Placental pericyte (primary cell): Measurements from ENCODE around the gene DIPK1C. TPM values are rescaled to one million over a fixed set of nuclear protein-coding genes. Genes with fewer than 3 reads are reported as not detected.

Experiments
- total RNA-seq: library from RNA; depleted of rRNA; stranded (reverse); fragments of >200 nt; gene quantifications from 2 replicates; pipeline ENCODE4 v1.2.3, GENCODE V29; 2012

Gene DIPK1C
- total RNA-seq: not detected in 2 replicates

DNA sequence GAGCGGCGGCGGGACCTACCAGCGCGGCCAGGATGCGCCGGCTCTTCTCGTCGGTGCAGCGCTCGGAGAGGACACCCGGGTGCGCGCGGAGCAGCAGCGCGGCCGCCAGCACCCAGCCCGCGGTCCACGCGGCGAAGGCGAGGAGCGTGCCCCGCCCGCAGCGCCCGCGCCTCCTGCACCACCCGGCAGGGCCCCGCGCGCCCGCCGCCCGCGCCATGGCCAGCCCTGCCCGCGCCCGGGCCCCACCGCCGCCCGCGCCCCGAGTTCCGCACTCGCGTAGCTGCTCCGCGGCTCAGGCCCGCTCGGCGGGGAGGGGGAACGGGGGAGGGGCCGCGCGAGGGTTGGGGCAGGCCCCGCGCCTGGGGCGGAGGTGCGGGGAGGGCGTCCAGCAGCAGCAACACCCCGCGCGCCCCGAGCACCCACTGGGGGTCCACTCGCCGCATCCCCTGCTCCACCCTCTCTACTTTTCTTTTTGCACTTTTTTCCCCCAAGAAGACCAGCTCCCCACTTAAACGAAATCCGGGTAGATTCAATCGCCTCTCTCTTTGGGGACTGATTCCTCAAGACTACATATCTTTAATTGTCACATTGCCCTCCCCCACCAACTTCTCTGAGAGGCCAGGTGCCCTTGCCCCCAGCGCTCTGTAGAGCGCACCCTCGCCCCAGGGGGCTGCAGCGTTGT lies at the start of gene DIPK1C:
Gene DIPK1C, minus strand, starts transcription at position 266 of the 682 bp plus-strand sequence. Its CDS starts 49 bp downstream, at position 217.

DNA sequence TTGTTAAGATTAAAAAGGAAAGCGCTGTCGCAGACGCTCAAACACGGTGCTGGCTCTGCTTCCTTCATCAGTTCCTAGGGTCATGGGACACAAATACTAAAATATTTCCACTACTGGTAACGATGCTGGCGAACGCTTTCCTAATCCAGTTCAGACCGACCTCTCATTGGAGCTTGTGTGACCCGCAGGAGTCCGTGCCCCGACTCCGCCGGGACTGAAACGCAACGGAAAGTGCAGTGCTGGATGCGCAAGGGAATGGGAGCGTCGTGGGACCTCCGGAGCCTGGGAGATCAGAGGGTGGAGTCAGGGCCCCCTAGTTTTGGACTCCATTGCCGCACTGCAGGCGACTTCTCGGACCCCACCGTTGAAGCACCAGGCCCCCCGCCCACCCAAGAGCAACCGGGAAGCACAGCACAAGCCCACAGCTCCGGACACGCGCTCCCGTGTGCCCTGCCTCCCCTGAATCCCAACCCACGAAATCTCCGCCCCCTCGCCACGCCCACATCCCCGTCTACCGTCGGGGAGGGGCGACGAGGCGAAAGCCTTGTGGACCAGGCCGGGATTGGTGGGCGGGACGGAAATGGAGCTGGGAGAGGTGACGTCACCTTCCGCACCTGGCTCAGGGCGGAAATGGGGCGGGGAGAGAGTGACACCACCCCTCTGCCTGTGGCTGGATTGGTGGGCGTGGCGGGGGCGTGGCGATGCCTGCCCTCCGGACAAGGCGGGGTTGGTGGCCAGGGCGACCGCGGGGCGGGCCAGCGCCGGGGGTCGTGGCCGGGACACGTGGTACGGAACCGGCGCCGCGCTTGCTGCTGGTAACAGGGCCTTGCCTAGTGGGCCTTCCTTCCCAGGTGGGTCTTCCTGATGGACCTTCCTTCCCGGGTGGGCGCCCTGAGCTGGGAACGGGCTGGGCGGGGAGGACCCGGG lies 38.7 kb upstream of the DIPK1C start, which contains the start of gene CNDP2:
Gene CNDP2, plus strand, starts transcription at position 783 of the 927 bp plus-strand sequence. CDS start 3,611 bp downstream, outside the sequence.

Other genes with a start within 250 kb of the DIPK1C start
- 23.5 and 142 TPM in 2 replicates for gene CYB5A, start 165.3 kb downstream of the DIPK1C start, total RNA-seq
- not detected in 2 replicates for gene C18orf63, start 141.5 kb downstream of the DIPK1C start, total RNA-seq
- 76.2 and 96.6 TPM in 2 replicates for gene CNDP2, start 39.1 kb upstream of the DIPK1C start, total RNA-seq
- 0.22 TPM in 1 of 2 replicates, not detected in the other for gene CNDP1, start 77.2 kb upstream of the DIPK1C start, total RNA-seq
- gene ZNF407, start 140.6 kb upstream of the DIPK1C start, total RNA-seq: 16.6 and 23.8 TPM in 2 replicates